Nephron progenitor cell (in vitro differentiated cells): ENCODE data around the gene LBHD2.

Experiments
- DNase-seq: peaks from one replicate; pipeline ENCODE4 v3.0.0; 2021
- H3K27ac Mint-ChIP-seq: 2 replicates; pipeline ENCODE4 v1.8.0; 2021; ENCODE audit warnings: mild to moderate bottlenecking, moderate library complexity, mixed read lengths
- H3K27me3 Mint-ChIP-seq: 2 replicates; pipeline ENCODE4 v1.8.0; 2021; ENCODE audit warnings: mild to moderate bottlenecking, low read depth, mixed read lengths; ENCODE audit not compliant: poor library complexity
- H3K36me3 Mint-ChIP-seq: 2 replicates; pipeline ENCODE4 v1.8.0; 2021; ENCODE audit warnings: low read depth, mixed read lengths
- H3K4me1 Mint-ChIP-seq: 2 replicates; pipeline ENCODE4 v1.8.0; 2021; ENCODE audit warnings: mixed read lengths
- H3K4me3 Mint-ChIP-seq: 2 replicates; pipeline ENCODE4 v1.8.0; 2021; ENCODE audit warnings: mild to moderate bottlenecking, moderate library complexity, mixed read lengths
- H3K9me3 Mint-ChIP-seq: 2 replicates; pipeline ENCODE4 v1.8.0; 2021; ENCODE audit warnings: mild to moderate bottlenecking, moderate library complexity, mixed read lengths
- CTCF ChIP-seq: fragments of 200-600 bp; sonication (generic); IDR thresholded peaks from 2 replicates; pipeline ENCODE4 v1.5.0; 2021; ENCODE audit warnings: antibody characterized with exemption

The LBHD2 gene

GRCh38 chr14:103071544-103072251 lies 12.3 kb upstream of the LBHD2 start:
- Mint-ChIP-seq H3K9me3 (no peaks in the 10 kb centered on the region), H3K4me3 (no peak overlapping the region), H3K4me1 (peaks cover 39% of the 10 kb centered on the region), H3K27ac (no peak overlapping the region), H3K36me3 (no peaks in the 10 kb centered on the region), H3K27me3 (peaks cover 6% of the 10 kb centered on the region)
- TF ChIP-seq CTCF, result no peak
- DNase-seq, result no peak

- no peaks in the 10 kb centered on the region for H3K9me3 Mint-ChIP-seq
- no peak overlapping the region for H3K4me3 Mint-ChIP-seq
- peaks cover 31% of the 10 kb centered on the region for H3K4me1 Mint-ChIP-seq
- H3K27me3 Mint-ChIP-seq, result peaks cover 7% of the 10 kb centered on the region
- H3K36me3 Mint-ChIP-seq, result no peaks in the 10 kb centered on the region
- no peak for TF ChIP-seq CTCF
- H3K27ac Mint-ChIP-seq, result no peak overlapping the region
- no peak for DNase-seq
These were observed 11.2 kb upstream of the LBHD2 start for GRCh38 chr14:103072595-103073366.

- H3K36me3 Mint-ChIP-seq, result no peaks in the 10 kb centered on the region
- no peak for TF ChIP-seq CTCF
- DNase-seq, result no peak
- H3K27me3 Mint-ChIP-seq, result peaks cover 10% of the 10 kb centered on the region
- H3K27ac Mint-ChIP-seq, result no peak overlapping the region
- H3K4me3 Mint-ChIP-seq, result no peak overlapping the region
- no peaks in the 10 kb centered on the region for H3K9me3 Mint-ChIP-seq
- H3K4me1 Mint-ChIP-seq, result peaks cover 29% of the 10 kb centered on the region
These were observed 10.6 kb upstream of the LBHD2 start for GRCh38 chr14:103073367-103073875.

- H3K27ac Mint-ChIP-seq, result no peak overlapping the region
- H3K36me3 Mint-ChIP-seq, result no peaks in the 10 kb centered on the region
- H3K4me1 Mint-ChIP-seq, result peaks cover 24% of the 10 kb centered on the region
- H3K4me3 Mint-ChIP-seq, result no peak overlapping the region
- TF ChIP-seq CTCF, result no peak
- H3K27me3 Mint-ChIP-seq, result peaks cover 10% of the 10 kb centered on the region
- H3K9me3 Mint-ChIP-seq, result no peaks in the 10 kb centered on the region
- DNase-seq, result no peak
These were observed 9.9 kb upstream of the LBHD2 start for GRCh38 chr14:103073876-103074728.

GRCh38 chr14:103074729-103075367 lies 9.2 kb upstream of the LBHD2 start:
- Mint-ChIP-seq H3K4me3 (no peak overlapping the region), H3K27me3 (peaks cover 9% of the 10 kb centered on the region), H3K36me3 (no peaks in the 10 kb centered on the region), H3K9me3 (no peaks in the 10 kb centered on the region), H3K27ac (no peak overlapping the region), H3K4me1 (peaks cover 20% of the 10 kb centered on the region)
- no peak for DNase-seq
- no peak for TF ChIP-seq CTCF
